H1 (cell line): ENCODE data around the gene DAAM1. TPM values are rescaled to one million over a fixed set of nuclear protein-coding genes. Genes with fewer than 3 reads are reported as not detected.

Source experiments
- CTCF ChIA-PET: fragments of 300-600 bp; sonication (Branson Sonifier 250); formaldehyde crosslinking; loops from one replicate; lab custom pipeline; 2021; ENCODE audit not compliant: partially characterized antibody; lab: Charles Lee
- POLR2A ChIA-PET: fragments of 300-600 bp; sonication (Branson Sonifier 250); formaldehyde crosslinking; loops from one replicate; lab custom pipeline; 2021; ENCODE audit warnings: inconsistent platforms; ENCODE audit not compliant: partially characterized antibody; lab: Charles Lee
- DNase-seq, 2 experiments: peaks; one replicate each; pipeline versions ENCODE4 v3.0.0 to v3.0.0-alpha.2; 2010 to 2022; ENCODE audit warnings: low spot score in 2 of 2, low read depth in 1 of 2, mixed read lengths in 1 of 2
- FAIRE-seq: peaks from 2 replicates; lab custom pipeline; 2011; peaks lifted over from hg19 to GRCh38; lab: Jason Lieb, UNC
- H2AFZ ChIP-seq: 2 replicates; pipeline ENCODE4 v1.8.1; 2012; ENCODE audit warnings: low read length, inconsistent platforms
- H2AK5ac ChIP-seq: 2 replicates; pipeline ENCODE4 v1.6.1; 2013; ENCODE audit warnings: low read depth, low read length
- H2BK120ac ChIP-seq: replicated peaks from 2 replicates; pipeline ENCODE3; 2013; ENCODE audit warnings: low read depth, low read length, inconsistent platforms
- H2BK12ac ChIP-seq: 2 replicates; pipeline ENCODE4 v1.6.1; 2013; ENCODE audit warnings: low read depth, low read length
- H2BK15ac ChIP-seq: 2 replicates; pipeline ENCODE4 v1.6.1; 2013; ENCODE audit warnings: low read length
- H2BK20ac ChIP-seq: 2 replicates; pipeline ENCODE4 v1.6.1; 2013; ENCODE audit warnings: low read length
- H2BK5ac ChIP-seq: 2 replicates; pipeline ENCODE4 v1.6.1; 2013; ENCODE audit warnings: low read depth, low read length
- H3K14ac ChIP-seq: 2 replicates; pipeline ENCODE4 v1.6.1; 2013; ENCODE audit warnings: inconsistent platforms; ENCODE audit not compliant: insufficient read length
- H3K18ac ChIP-seq: 2 replicates; pipeline ENCODE4 v1.6.1; 2013; ENCODE audit warnings: low read length; ENCODE audit errors: extremely low read depth
- H3K23ac ChIP-seq: 2 replicates; pipeline ENCODE4 v1.6.1; 2013; ENCODE audit warnings: inconsistent platforms; ENCODE audit not compliant: insufficient read length
- H3K23me2 ChIP-seq: 2 replicates; pipeline ENCODE4 v1.6.1; 2013; ENCODE audit warnings: low read depth, low read length
- H3K27ac ChIP-seq: 2 replicates; pipeline ENCODE4 v1.6.1; 2011; ENCODE audit warnings: low read depth, low read length, inconsistent platforms
- H3K27me3 ChIP-seq, 4 experiments: replicated peaks in 1 of 4; 1 replicate in 1 of 4; 2 replicates in 3 of 4; pipeline versions ENCODE4 v1.6.1 to v1.8.1; 2011 to 2013; ENCODE audit warnings: low read length in 3 of 4, mild to moderate bottlenecking in 3 of 4, inconsistent platforms in 2 of 4, mixed read lengths in 2 of 4, moderate library complexity in 1 of 4; ENCODE audit not compliant: control insufficient read depth in 3 of 4, insufficient read depth in 3 of 4; ENCODE audit errors: extremely low read depth in 1 of 4
- H3K36me3 ChIP-seq, 4 experiments: 2 replicates each; pipeline versions ENCODE4 v1.6.1 to v1.8.1; 2011 to 2013; ENCODE audit warnings: mild to moderate bottlenecking in 4 of 4, low read length in 3 of 4, moderate library complexity in 2 of 4, control low read depth in 1 of 4, inconsistent platforms in 1 of 4; ENCODE audit not compliant: insufficient read depth in 4 of 4, control insufficient read depth in 2 of 4
- H3K4ac ChIP-seq: replicated peaks from 2 replicates; pipeline ENCODE3; 2013; ENCODE audit warnings: low read length, low read depth, mixed read lengths, inconsistent platforms; ENCODE audit not compliant: insufficient read length
- H3K4me1 ChIP-seq, 4 experiments: replicated peaks in 1 of 4; 1 replicate in 1 of 4; 2 replicates in 3 of 4; pipeline versions ENCODE4 v1.6.1 to v1.8.1; 2011 to 2013; ENCODE audit warnings: low read length in 3 of 4, inconsistent platforms in 2 of 4, mixed read lengths in 1 of 4; ENCODE audit not compliant: insufficient read depth in 4 of 4, control insufficient read depth in 3 of 4
- H3K4me2 ChIP-seq, 2 experiments: 2 replicates each; pipeline versions ENCODE4 v1.6.1 to v1.8.1; 2011 to 2013; ENCODE audit warnings: low read depth in 2 of 2, low read length in 2 of 2, control low read depth in 1 of 2, inconsistent platforms in 1 of 2, mild to moderate bottlenecking in 1 of 2; ENCODE audit not compliant: insufficient read depth in 1 of 2
- H3K4me3 ChIP-seq, 4 experiments: fragments of 200-600, 300-600 bp in 1 of 4; sonication (generic), shearing (Covaris generic), sonication (Bioruptor Twin) in 1 of 4; 2 replicates each; pipeline versions ENCODE4 v1.5.1 to v1.8.1; 2011 to 2016; ENCODE audit warnings: low read length in 4 of 4, low read depth in 3 of 4, control low read depth in 2 of 4, inconsistent platforms in 2 of 4, mild to moderate bottlenecking in 2 of 4, mixed read lengths in 1 of 4, moderate library complexity in 1 of 4; ENCODE audit not compliant: insufficient read depth in 2 of 4; ENCODE audit errors: extremely low read depth in 1 of 4
- H3K56ac ChIP-seq: replicated peaks from 2 replicates; pipeline ENCODE3; 2013; ENCODE audit warnings: low read depth, mild to moderate bottlenecking, mixed read lengths, low read length, inconsistent platforms; ENCODE audit not compliant: insufficient read length
- H3K79me1 ChIP-seq: 2 replicates; pipeline ENCODE4 v1.6.1; 2013; ENCODE audit warnings: low read depth, low read length, control low read depth
- H3K79me2 ChIP-seq, 2 experiments: 2 replicates each; pipeline versions ENCODE4 v1.6.1 to v1.8.1; 2012 to 2013; ENCODE audit warnings: low read length in 2 of 2, mild to moderate bottlenecking in 2 of 2, inconsistent platforms in 1 of 2; ENCODE audit not compliant: insufficient read depth in 2 of 2, control insufficient read depth in 1 of 2
- H3K9ac ChIP-seq, 4 experiments: replicated peaks in 1 of 4; 1 replicate in 1 of 4; 2 replicates in 3 of 4; pipeline versions ENCODE4 v1.6.1 to v1.8.1; 2011 to 2013; ENCODE audit warnings: low read depth in 3 of 4, low read length in 3 of 4, control low read depth in 2 of 4, mild to moderate bottlenecking in 2 of 4, moderate library complexity in 2 of 4, inconsistent platforms in 1 of 4; ENCODE audit errors: extremely low read depth in 1 of 4
- H3K9me3 ChIP-seq, 2 experiments: 2 replicates each; pipeline versions ENCODE4 v1.6.1 to v1.8.1; 2012 to 2013; ENCODE audit warnings: mild to moderate bottlenecking in 2 of 2, moderate library complexity in 2 of 2, control low read depth in 1 of 2, inconsistent platforms in 1 of 2, low read depth in 1 of 2, low read length in 1 of 2, mixed read lengths in 1 of 2; ENCODE audit not compliant: insufficient read depth in 2 of 2
- H4K20me1 ChIP-seq, 2 experiments: replicated peaks in 1 of 2; 2 replicates each; pipeline versions ENCODE3 to v1.8.1; 2011 to 2013; ENCODE audit warnings: inconsistent platforms in 2 of 2, low read length in 2 of 2, mild to moderate bottlenecking in 1 of 2; ENCODE audit not compliant: insufficient read depth in 2 of 2, control insufficient read depth in 1 of 2
- H4K5ac ChIP-seq: 2 replicates; pipeline ENCODE4 v1.6.1; 2013; ENCODE audit warnings: low read length, low read depth, mixed read lengths, inconsistent platforms; ENCODE audit not compliant: insufficient read length
- H4K8ac ChIP-seq: 2 replicates; pipeline ENCODE4 v1.8.0; 2013; ENCODE audit warnings: mild to moderate bottlenecking, moderate library complexity, low read length, inconsistent platforms; ENCODE audit not compliant: insufficient read depth; ENCODE audit errors: extremely low read depth
- H4K91ac ChIP-seq: replicated peaks from 2 replicates; pipeline ENCODE3; 2013; ENCODE audit warnings: low read length, mixed read lengths, inconsistent platforms; ENCODE audit not compliant: insufficient read length
- EP300 ChIP-seq, 2 experiments: IDR thresholded peaks; 1 replicate in 1 of 2; 2 replicates in 1 of 2; pipeline ENCODE4 v1.6.1; 2011 to 2012; ENCODE audit warnings: low read depth in 2 of 2, low read length in 2 of 2, mild to moderate bottlenecking in 2 of 2, borderline replicate concordance in 1 of 2, inconsistent platforms in 1 of 2, moderate library complexity in 1 of 2
- GABPA ChIP-seq: IDR thresholded peaks from 2 replicates; pipeline ENCODE4 v1.6.1; 2011; ENCODE audit warnings: mild to moderate bottlenecking, low read length, moderate library complexity, borderline replicate concordance; ENCODE audit not compliant: insufficient read depth
- WGBS, 2 experiments: shearing (Covaris generic) in 1 of 2; methylation state at CpG; one replicate each; pipeline versions ENCODE4 v1.1.6 to v1.1.7; 2013 to 2015; ENCODE audit warnings: low lambda C conversion rate in 2 of 2, mixed read lengths in 2 of 2, inconsistent platforms in 1 of 2, low coverage in 1 of 2, missing lambda C conversion rate in 1 of 2; ENCODE audit not compliant: insufficient replicate concordance in 2 of 2, insufficient coverage in 1 of 2, insufficient read length in 1 of 2; ENCODE audit errors: extremely low coverage in 1 of 2, missing lambda C conversion rate in 1 of 2; 5-methylcytosine and 5-hydroxymethylcytosine counted together
- polyA plus RNA-seq, 7 experiments: library from polyadenylated mRNA; depleted of rRNA in 3 of 7; stranded (reverse) in 5 of 7; unstranded in 2 of 7; fragments of >200 nt in 5 of 7; fragments of 200-250 nt in 2 of 7; gene quantifications; 1 replicate in 5 of 7; 2 replicates in 1 of 7; 4 replicates in 1 of 7; pipeline versions ENCODE4 v1.2.1 to v1.2.3, GENCODE V29; 2011 to 2013; ENCODE audit warnings: missing spikeins in 2 of 7, mixed read lengths in 2 of 7
- total RNA-seq: library from RNA; stranded (reverse); fragmentation: NEBNext Ultra II Directional; extraction: Animal tissue kit (Norgen Biotek cat#: 25700); gene quantifications from 2 replicates; pipeline ENCODE4 v1.2.1, GENCODE V29; 2021

DAAM1 gene
- total and polyA plus RNA-seq, 2 of the 8 experiments (the other 6 are each of a cell fraction or from before 2014, with no cell fraction given), result 5.0 to 44.9 TPM

- H2BK5ac ChIP-seq, result no peak overlapping the region
- no peak overlapping the region for H4K91ac ChIP-seq
- H3K4me3 ChIP-seq, result no peak overlapping the region
- no peak overlapping the region for H3K56ac ChIP-seq
- ChIA-PET CTCF (interaction anchor here (1.1 kb wide), 1 partner anchor 20 kb away, joined by 3 read pairs; no protein-coding TSS in a partner anchor), POLR2A (no interaction called here)
- H3K4ac ChIP-seq, result no peak overlapping the region
- 90% methylated on average over 3 of the region's 3 CpGs; no CpG with 5 or more reads in 1 of the 2 experiments for WGBS, 2 experiments
- DNase-seq (no peak), FAIRE-seq (no peak)
- no peaks in the 10 kb centered on the region for H3K27me3 ChIP-seq
- no peak overlapping the region for H2BK12ac ChIP-seq
- H3K14ac ChIP-seq, result no peak overlapping the region
- H3K79me1 ChIP-seq, result no peaks in the 10 kb centered on the region
- H4K8ac ChIP-seq, result no peak overlapping the region
- H2BK15ac ChIP-seq, result no peak overlapping the region
- H3K27ac ChIP-seq, result no peak overlapping the region
- H2AFZ ChIP-seq, result no peak overlapping the region
- peaks cover 0 to under 1% (median 0%) of the 10 kb centered on the region in 4 experiments; a peak in 1 of 7 replicates for H3K4me1 ChIP-seq
- no peaks in the 10 kb centered on the region for H3K9me3 ChIP-seq
- H2AK5ac ChIP-seq, result no peak overlapping the region
- TF ChIP-seq GABPA, result no peak
- TF ChIP-seq EP300 (IDR thresholded peaks at IDR 0.05; ENCODE audit: borderline replicate concordance in 1 of 2, low read depth in 2 of 2, low read length in 2 of 2), result no peak
- no peak overlapping the region for H3K18ac ChIP-seq
- H4K5ac ChIP-seq, result no peak overlapping the region
- no peak overlapping the region for H3K23ac ChIP-seq
- H3K9ac ChIP-seq, result no peak overlapping the region
- no peak overlapping the region for H2BK20ac ChIP-seq
- H3K36me3 ChIP-seq, result peaks cover 0 to 6% (median 2%) of the 10 kb centered on the region in 4 experiments; a peak in 4 of 8 replicates
- no peak overlapping the region for H3K4me2 ChIP-seq
- H3K23me2 ChIP-seq, result no peaks in the 10 kb centered on the region
- no peak overlapping the region for H2BK120ac ChIP-seq
- no peaks in the 10 kb centered on the region for H3K79me2 ChIP-seq
- H4K20me1 ChIP-seq, result peaks cover 0 to 2% of the 10 kb centered on the region in 2 experiments
These were observed 164.5 kb downstream of the DAAM1 start for GRCh38 chr14:59352961-59353360.
